Mucosa of descending colon (tissue), 3 donors: ENCODE data around the gene ZNF335. TPM values are rescaled to one million over a fixed set of nuclear protein-coding genes. Genes with fewer than 3 reads are reported as not detected.
"Not testable (repeated sequence)": the region's sequence is repeated elsewhere in the genome, so short reads cannot be mapped to it uniquely, and the experiment has no call there.

Source experiments
- ATAC-seq: fragments of 200-7000 bp; cut with Tn5 transposase; one replicate; pipeline ENCODE4 v1.9.1; 2020; ENCODE audit warnings: mild to moderate bottlenecking, moderate library complexity
- DNase-seq, 3 donors: peaks; one replicate each; pipeline ENCODE4 v3.0.0-alpha.2; 2020
- H3K36me3 ChIP-seq: fragments of 200-600 bp; one replicate; pipeline ENCODE4 v1.8.0; 2021; ENCODE audit warnings: low read depth, mild to moderate bottlenecking
- H3K4me1 ChIP-seq: fragments of 200-600 bp; one replicate; pipeline ENCODE4 v1.8.0; 2021; ENCODE audit warnings: low read depth, mild to moderate bottlenecking
- H3K4me3 ChIP-seq: fragments of 200-600 bp; one replicate; pipeline ENCODE4 v1.8.0; 2021; ENCODE audit warnings: mild to moderate bottlenecking
- H3K9me3 ChIP-seq: fragments of 200-600 bp; one replicate; pipeline ENCODE4 v1.8.0; 2021; ENCODE audit warnings: mild to moderate bottlenecking
- intact Hi-C, 2 donors: fragments of 100-400 bp; cut with DNase I in 1 of 2; cut with micrococcal nuclease in 1 of 2; formaldehyde crosslinking; loops; one replicate each; pipeline versions ENCODE4 v1.11.0 to v1.11.1; 2022; cut with DNase I, micrococcal nuclease
- total RNA-seq, 3 donors: library from RNA; stranded (reverse); fragmentation: NEBNext Ultra II Directional in 2 of 3; extraction: Animal tissue kit (Norgen Biotek cat#: 25700) in 2 of 3; gene quantifications; one replicate each; pipeline versions ENCODE4 v1.2.1 to v1.2.4, GENCODE V29; 2021 to 2023
- TF ChIP-seq, protein P1 (sequence below): fragments of 200-600 bp; IDR thresholded peaks from one replicate; pipeline ENCODE4 v1.8.0; 2022; ENCODE audit warnings: antibody characterized with exemption, mild to moderate bottlenecking
- donor health status: DM: no; HTN: no; CAD: no; lungs with moderate emphysema.
- donor health status: DM: no; HTN: no; CAD: no.
- donor health status: DM: no; HTN: yes; CAD: no.

The ZNF335 gene
- total RNA-seq, 3 donors from 2014 or later = 19.1 to 22.7 (median 20.1) TPM

GRCh38 chr20:45993197-45993951 is 21.4 kb upstream of the ZNF335 start:
- intact Hi-C loops = no loop called here

GRCh38 chr20:45991616-45992015 is 19.6 kb upstream of the ZNF335 start:
- ATAC-seq (no peak), DNase-seq (no peak)
- TF ChIP-seq, protein P1, sequence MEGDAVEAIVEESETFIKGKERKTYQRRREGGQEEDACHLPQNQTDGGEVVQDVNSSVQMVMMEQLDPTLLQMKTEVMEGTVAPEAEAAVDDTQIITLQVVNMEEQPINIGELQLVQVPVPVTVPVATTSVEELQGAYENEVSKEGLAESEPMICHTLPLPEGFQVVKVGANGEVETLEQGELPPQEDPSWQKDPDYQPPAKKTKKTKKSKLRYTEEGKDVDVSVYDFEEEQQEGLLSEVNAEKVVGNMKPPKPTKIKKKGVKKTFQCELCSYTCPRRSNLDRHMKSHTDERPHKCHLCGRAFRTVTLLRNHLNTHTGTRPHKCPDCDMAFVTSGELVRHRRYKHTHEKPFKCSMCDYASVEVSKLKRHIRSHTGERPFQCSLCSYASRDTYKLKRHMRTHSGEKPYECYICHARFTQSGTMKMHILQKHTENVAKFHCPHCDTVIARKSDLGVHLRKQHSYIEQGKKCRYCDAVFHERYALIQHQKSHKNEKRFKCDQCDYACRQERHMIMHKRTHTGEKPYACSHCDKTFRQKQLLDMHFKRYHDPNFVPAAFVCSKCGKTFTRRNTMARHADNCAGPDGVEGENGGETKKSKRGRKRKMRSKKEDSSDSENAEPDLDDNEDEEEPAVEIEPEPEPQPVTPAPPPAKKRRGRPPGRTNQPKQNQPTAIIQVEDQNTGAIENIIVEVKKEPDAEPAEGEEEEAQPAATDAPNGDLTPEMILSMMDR = no peak
- no peaks in the 10 kb centered on the region for H3K4me1 ChIP-seq
- no peaks in the 10 kb centered on the region for H3K36me3 ChIP-seq
- H3K4me3 ChIP-seq = no peak overlapping the region
- no peaks in the 10 kb centered on the region for H3K9me3 ChIP-seq
- intact Hi-C loops = no loop called here

More at GRCh38 chr20:45993197-45993951, 21.4 kb upstream of the ZNF335 start:
- H3K36me3 ChIP-seq = no peaks in the 10 kb centered on the region
- TF ChIP-seq, protein P1 = no peak
- no peak overlapping the region for H3K4me3 ChIP-seq
- no peaks in the 10 kb centered on the region for H3K9me3 ChIP-seq
- no peak for DNase-seq
- peak; percentile 97 for ATAC-seq
- no peaks in the 10 kb centered on the region for H3K4me1 ChIP-seq

DNA sequence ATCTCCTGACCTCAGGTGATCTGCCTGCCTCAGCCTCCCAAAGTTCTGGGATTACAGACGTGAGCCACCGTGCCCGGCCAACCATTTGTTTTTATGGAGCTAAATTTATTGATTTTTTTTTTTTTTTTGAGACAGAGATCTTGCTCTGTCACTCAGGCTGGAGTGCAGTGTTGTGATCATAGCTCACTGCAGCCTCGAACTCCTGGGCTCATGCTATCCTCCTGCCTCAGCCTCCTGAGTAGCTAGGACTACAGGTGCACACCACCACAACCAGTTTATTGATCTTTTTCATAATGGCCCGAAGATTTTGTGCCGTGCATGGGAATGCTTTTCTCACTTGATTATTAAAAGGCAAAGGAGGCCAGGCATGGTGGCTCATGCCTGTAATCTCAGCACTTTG is 16.8 kb upstream of the ZNF335 start:
- H3K9me3 ChIP-seq, H3K4me3 ChIP-seq, DNase-seq, H3K36me3 ChIP-seq, H3K4me1 ChIP-seq, intact Hi-C loops, ATAC-seq: not testable (repeated sequence)

GRCh38 chr20:45987108-45987780 is 15.2 kb upstream of the ZNF335 start:
- Histone ChIP-seq H3K36me3 (no peaks in the 10 kb centered on the region), H3K4me1 (no peaks in the 10 kb centered on the region), H3K9me3 (no peaks in the 10 kb centered on the region), H3K4me3 (no peak overlapping the region)
- TF ChIP-seq, protein P1 = peak; percentile 65
- intact Hi-C loops = no loop called here
- ATAC-seq = peak; percentile 89
- peak; percentile 76 to 82 (median 82) for DNase-seq

GRCh38 chr20:45985573-45985972 is 13.6 kb upstream of the ZNF335 start:
- DNase-seq (no peak), ATAC-seq (no peak)
- intact Hi-C loops = no loop called here
- H3K36me3 ChIP-seq = no peaks in the 10 kb centered on the region
- no peaks in the 10 kb centered on the region for H3K9me3 ChIP-seq
- H3K4me1 ChIP-seq = no peaks in the 10 kb centered on the region
- TF ChIP-seq, protein P1 = no peak
- no peak overlapping the region for H3K4me3 ChIP-seq

GRCh38 chr20:45983279-45983743 is 11.3 kb upstream of the ZNF335 start:
- intact Hi-C loops = no loop called here
- Histone ChIP-seq H3K4me1 (no peaks in the 10 kb centered on the region), H3K9me3 (no peaks in the 10 kb centered on the region), H3K36me3 (no peaks in the 10 kb centered on the region), H3K4me3 (no peak overlapping the region)
- ATAC-seq (no peak), DNase-seq (no peak)
- TF ChIP-seq, protein P1 = no peak
